OCI-LY7 (cell line): ENCODE measurements around the gene OR2T27. TPM values are rescaled to one million over a fixed set of nuclear protein-coding genes. Genes with fewer than 3 reads are reported as not detected.
"Not testable (repeated sequence)": the region's sequence is repeated elsewhere in the genome, so short reads cannot be mapped to it uniquely, and the experiment has no call there.

Experiments
- BruUV-seq: library from RNA; stranded (reverse); fragments of 400-500 nt; replicated peaks from 2 replicates; lab custom pipeline; 2021; lab: Mats Ljungman, UMichigan
- CTCF ChIA-PET: fragments of 300-600 bp; sonication (Branson Sonifier 250); formaldehyde crosslinking; loops from one replicate; lab custom pipeline; 2022; ENCODE audit warnings: antibody characterized with exemption; ENCODE audit not compliant: unreplicated experiment; lab: Charles Lee
- POLR2A ChIA-PET: fragments of 300-600 bp; sonication (Branson Sonifier 250); formaldehyde crosslinking; loops from one replicate; lab custom pipeline; 2022; ENCODE audit warnings: antibody characterized with exemption; lab: Charles Lee
- DNase-seq: peaks from one replicate; pipeline ENCODE4 v3.0.0-alpha.2; 2015; ENCODE audit warnings: low spot score
- H2AFZ ChIP-seq: fragments of 200-600 bp; sonication (generic), shearing (Covaris generic); 2 replicates; pipeline ENCODE4 v1.6.1; 2014; ENCODE audit warnings: mild to moderate bottlenecking, antibody characterized with exemption, low read length, moderate library complexity
- H3K27ac ChIP-seq: fragments of 200-600 bp; sonication (generic); 2 replicates; pipeline ENCODE4 v1.5.1; 2014; ENCODE audit warnings: mixed run types, low read depth, mild to moderate bottlenecking, moderate library complexity, low read length, inconsistent platforms; ENCODE audit not compliant: poor library complexity, severe bottlenecking
- H3K36me3 ChIP-seq: fragments of 200-600 bp; sonication (generic); 2 replicates; pipeline ENCODE4 v1.6.1; 2014; ENCODE audit warnings: mild to moderate bottlenecking, antibody characterized with exemption, low read length, moderate library complexity, mixed read lengths; ENCODE audit not compliant: insufficient read depth
- H3K4me1 ChIP-seq: fragments of 200-600 bp; sonication (generic); 2 replicates; pipeline ENCODE4 v1.5.1; 2014; ENCODE audit warnings: mild to moderate bottlenecking, low read length; ENCODE audit not compliant: insufficient read depth, poor library complexity, severe bottlenecking
- H3K4me2 ChIP-seq: fragments of 200-600 bp; sonication (generic); 2 replicates; pipeline ENCODE4 v1.6.1; 2014; ENCODE audit warnings: mild to moderate bottlenecking, low read length
- H3K4me3 ChIP-seq: fragments of 200-600 bp; sonication (generic); 2 replicates; pipeline ENCODE4 v1.5.1; 2014; ENCODE audit warnings: mild to moderate bottlenecking, low read depth, low read length; ENCODE audit not compliant: poor library complexity, severe bottlenecking
- H3K79me2 ChIP-seq: fragments of 200-600 bp; sonication (generic); 2 replicates; pipeline ENCODE4 v1.6.1; 2016; ENCODE audit warnings: low read depth, mild to moderate bottlenecking, low read length, moderate library complexity, mixed read lengths; ENCODE audit not compliant: insufficient read depth
- H3K9me2 ChIP-seq: fragments of 200-600 bp; sonication (generic); 2 replicates; pipeline ENCODE4 v1.6.1; 2016; ENCODE audit warnings: mild to moderate bottlenecking, low read length, mixed read lengths; ENCODE audit not compliant: insufficient read depth
- H3K9me3 ChIP-seq: fragments of 200-600 bp; sonication (generic); 2 replicates; pipeline ENCODE4 v1.6.1; 2014; ENCODE audit warnings: mild to moderate bottlenecking, mixed run types, low read length, mixed read lengths
- H4K20me1 ChIP-seq: fragments of 200-600 bp; sonication (generic); 2 replicates; pipeline ENCODE4 v1.6.1; 2014; ENCODE audit warnings: mild to moderate bottlenecking, antibody characterized with exemption, low read length, moderate library complexity, mixed read lengths; ENCODE audit not compliant: insufficient read depth
- intact Hi-C: fragments of 100-400 bp; cut with micrococcal nuclease; formaldehyde crosslinking; loops from one replicate; pipeline ENCODE4 v1.10.0; 2022; ENCODE audit not compliant: unreplicated experiment
- total RNA-seq, 2 experiments: library from RNA; depleted of rRNA in 1 of 2; stranded (reverse); fragments of >200 nt in 1 of 2; shearing (Covaris generic) in 1 of 2; gene quantifications; 2 replicates each; pipeline ENCODE4 v1.2.3, GENCODE V29; 2014 to 2022

OR2T27 gene
- total RNA-seq, 2 experiments from 2014 or later, result not detected

DNA sequence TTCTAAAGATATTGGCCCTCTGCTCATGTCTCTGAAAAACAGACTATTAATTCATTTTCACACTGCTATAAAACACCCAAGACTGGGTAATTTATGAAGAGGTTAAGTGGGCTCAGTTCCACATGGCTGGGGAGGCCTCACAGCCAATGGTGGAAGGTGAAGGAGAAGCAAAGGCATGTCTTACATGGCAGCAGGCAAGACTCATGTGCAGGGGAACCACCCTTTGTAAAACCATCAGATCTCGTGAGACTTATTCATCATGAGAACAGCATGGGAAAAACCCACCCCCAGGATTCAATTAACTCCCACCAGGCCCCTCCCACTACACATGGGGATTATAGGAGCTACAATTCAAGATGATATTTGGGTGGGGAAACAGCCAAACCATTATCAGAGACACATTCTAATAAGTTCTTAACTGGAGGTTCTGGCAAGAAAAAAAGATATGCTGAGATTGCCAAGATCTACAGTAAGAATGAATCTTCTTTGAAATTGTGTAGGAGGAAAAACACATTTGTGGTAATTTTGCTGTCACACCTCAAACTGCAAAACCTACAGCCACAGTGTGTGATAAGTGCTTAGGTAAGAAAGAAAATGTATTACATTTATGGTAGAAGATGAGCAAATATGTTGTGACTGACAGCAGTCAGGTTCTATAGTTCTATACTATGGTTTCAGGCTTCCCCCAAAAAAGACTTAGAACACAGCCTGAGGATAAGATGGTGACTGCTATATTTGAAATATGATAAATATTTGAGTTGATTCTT, 6.4 kb downstream of the OR2T27 start:
- CTCF ChIA-PET, H3K79me2 ChIP-seq, H3K4me1 ChIP-seq, H3K4me3 ChIP-seq, H3K9me3 ChIP-seq, H3K36me3 ChIP-seq, DNase-seq, H3K27ac ChIP-seq, POLR2A ChIA-PET, BruUV-seq, intact Hi-C loops, H3K9me2 ChIP-seq, H3K4me2 ChIP-seq, H2AFZ ChIP-seq, H4K20me1 ChIP-seq: not testable (repeated sequence)

DNA sequence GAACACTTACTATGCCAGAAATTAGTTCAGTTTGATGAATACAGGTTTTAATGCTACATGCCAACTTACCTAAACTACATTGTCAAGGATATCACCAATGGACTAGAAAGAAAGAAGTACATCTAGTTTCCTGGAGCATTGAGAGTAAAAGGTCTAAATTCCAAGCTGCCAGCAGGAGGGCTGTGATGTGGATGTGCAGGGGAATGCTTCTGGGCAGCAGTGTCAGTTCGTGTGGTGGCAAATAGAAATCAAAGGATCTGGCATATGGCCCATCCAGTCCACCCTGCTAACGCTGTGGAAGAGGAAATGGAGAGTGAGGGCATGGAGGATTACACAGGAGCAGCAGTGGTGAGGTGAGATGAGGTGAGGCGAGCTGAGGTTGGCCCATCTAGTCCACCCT, 10.2 kb downstream of the OR2T27 start, which contains the start of gene OR2T35:
Gene OR2T35 (minus strand): TSS at position 101 of the 400 bp plus-strand sequence. CDS start 6,020 bp downstream, outside the sequence.
- H4K20me1 ChIP-seq, BruUV-seq, CTCF ChIA-PET, H3K4me2 ChIP-seq, H3K36me3 ChIP-seq, intact Hi-C loops, H3K4me1 ChIP-seq, H3K79me2 ChIP-seq, H2AFZ ChIP-seq, DNase-seq, H3K27ac ChIP-seq, H3K9me3 ChIP-seq, H3K9me2 ChIP-seq, H3K4me3 ChIP-seq: not testable (repeated sequence)
- POLR2A ChIA-PET, result interaction anchor here (0.7 kb wide), 1 partner anchor 254 kb away, joined by 4 read pairs; no protein-coding TSS in a partner anchor

DNA sequence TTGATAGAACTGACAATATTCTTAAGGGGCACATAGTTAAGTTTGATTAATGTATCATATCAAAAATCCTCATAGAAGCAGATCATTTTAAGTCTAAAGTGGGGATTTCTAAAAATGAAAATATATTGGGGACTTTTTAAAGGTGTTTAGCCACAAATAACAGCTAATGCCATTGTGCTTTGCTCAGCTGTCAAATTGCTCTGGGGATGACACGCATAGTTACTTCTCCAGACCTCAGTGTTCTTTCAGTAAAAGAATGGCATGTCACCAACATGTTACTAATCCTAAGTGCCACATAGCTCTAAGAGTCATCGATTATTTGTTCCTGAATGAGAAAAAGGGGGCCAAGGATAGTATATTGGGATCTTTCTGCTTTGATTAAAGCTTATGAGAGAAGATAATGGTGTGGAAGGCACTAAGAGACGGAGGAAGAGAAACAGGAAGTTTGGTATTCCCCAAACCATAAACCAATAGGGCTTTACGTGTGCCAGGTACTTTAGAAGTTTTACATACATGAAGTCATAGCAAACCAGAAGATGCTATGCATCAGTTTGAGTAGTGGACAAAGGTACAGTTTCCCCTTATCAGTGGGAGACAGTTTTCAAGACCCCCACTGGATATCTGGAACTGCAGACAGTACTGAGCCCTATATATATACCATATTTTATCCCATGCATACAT, 12.2 kb downstream of the OR2T27 start:
- H3K9me2 ChIP-seq, BruUV-seq, H3K79me2 ChIP-seq, H3K4me1 ChIP-seq, H4K20me1 ChIP-seq, CTCF ChIA-PET, H3K36me3 ChIP-seq, H2AFZ ChIP-seq, H3K4me3 ChIP-seq, POLR2A ChIA-PET, DNase-seq, intact Hi-C loops, H3K4me2 ChIP-seq, H3K9me3 ChIP-seq, H3K27ac ChIP-seq: not testable (repeated sequence)

DNA sequence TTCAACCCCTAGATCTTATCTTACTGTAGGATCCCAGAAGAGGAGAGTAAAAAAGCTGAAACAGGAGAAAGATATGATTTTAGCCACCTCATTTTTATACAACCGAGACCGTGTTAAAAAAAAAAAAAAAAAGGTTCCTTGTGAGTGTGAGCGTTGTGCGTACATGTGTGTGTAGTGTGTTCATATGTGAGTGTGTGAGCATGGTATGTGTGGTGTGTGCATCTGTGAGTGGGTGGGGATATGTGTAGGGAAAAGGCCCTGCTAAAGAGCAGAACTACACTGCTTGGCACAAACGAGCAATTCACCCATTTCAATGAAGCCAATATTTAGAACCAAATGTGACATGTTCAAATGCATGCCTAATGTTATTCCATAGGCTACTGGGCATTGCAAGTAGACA, 13.7 kb downstream of the OR2T27 start:
- DNase-seq, H3K79me2 ChIP-seq, intact Hi-C loops, H3K9me3 ChIP-seq, H4K20me1 ChIP-seq, H3K4me3 ChIP-seq, H3K9me2 ChIP-seq, H3K27ac ChIP-seq, POLR2A ChIA-PET, H2AFZ ChIP-seq, H3K36me3 ChIP-seq, CTCF ChIA-PET, BruUV-seq, H3K4me1 ChIP-seq, H3K4me2 ChIP-seq: not testable (repeated sequence)

DNA sequence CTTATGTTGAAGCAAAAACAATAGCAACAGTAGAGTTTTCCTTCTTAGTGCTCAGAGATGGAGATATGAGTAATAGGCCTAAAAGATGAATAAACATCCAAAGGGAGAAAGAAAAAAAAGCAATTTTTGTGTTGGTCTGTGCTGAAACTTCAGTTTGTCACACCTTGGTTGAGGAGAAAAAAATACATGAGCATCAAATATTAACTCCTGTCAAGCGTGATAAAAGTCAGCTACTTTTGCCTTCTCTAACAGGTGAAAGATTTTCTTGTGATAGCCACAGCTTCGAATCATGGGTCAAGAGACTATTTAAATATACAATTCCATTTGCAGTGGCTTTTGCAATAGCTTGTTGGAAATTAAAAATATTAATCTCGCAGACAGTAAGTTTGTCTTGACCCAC, 14.4 kb downstream of the OR2T27 start:
- CTCF ChIA-PET, DNase-seq, H4K20me1 ChIP-seq, H3K4me2 ChIP-seq, H2AFZ ChIP-seq, H3K36me3 ChIP-seq, H3K4me3 ChIP-seq, POLR2A ChIA-PET, BruUV-seq, H3K9me3 ChIP-seq, H3K4me1 ChIP-seq, intact Hi-C loops, H3K9me2 ChIP-seq, H3K27ac ChIP-seq, H3K79me2 ChIP-seq: not testable (repeated sequence)

DNA sequence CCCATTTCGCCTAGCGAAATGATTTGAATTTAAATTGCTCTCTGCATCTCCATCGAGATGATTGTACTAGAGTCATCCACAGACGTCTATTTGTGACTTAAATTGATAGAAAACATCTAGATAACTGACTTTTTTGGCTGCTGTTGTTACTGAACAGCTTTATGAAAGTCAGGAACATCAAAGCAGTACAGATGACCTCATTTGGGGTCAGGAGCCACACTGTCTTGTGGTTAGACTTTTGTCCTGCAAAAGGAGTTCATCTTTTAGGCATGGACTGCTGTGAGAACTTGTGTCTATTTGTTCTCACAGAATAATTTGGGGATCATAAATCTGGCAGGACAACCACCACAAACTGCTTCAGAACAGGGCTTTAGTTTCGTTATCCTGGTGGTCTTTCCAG, 15.7 kb downstream of the OR2T27 start:
- H3K4me2 ChIP-seq, DNase-seq, H3K9me2 ChIP-seq, intact Hi-C loops, BruUV-seq, H4K20me1 ChIP-seq, H3K4me3 ChIP-seq, H3K9me3 ChIP-seq, H3K27ac ChIP-seq, H3K79me2 ChIP-seq, POLR2A ChIA-PET, H2AFZ ChIP-seq, CTCF ChIA-PET, H3K36me3 ChIP-seq, H3K4me1 ChIP-seq: not testable (repeated sequence)
